Measurements from ENCODE around the gene GMPS. TPM values are rescaled to one million over a fixed set of nuclear protein-coding genes. Genes with fewer than 3 reads are reported as not detected.
A peak's percentile ranks its signal among the peaks of the same experiment; 100 is the strongest.

GMPS gene
- total and polyA plus RNA-seq, 9 of the 15 experiments (the other 6 are each of a cell fraction or from before 2014, with no cell fraction given): 73.7 to 282 (median 156) TPM

DNA sequence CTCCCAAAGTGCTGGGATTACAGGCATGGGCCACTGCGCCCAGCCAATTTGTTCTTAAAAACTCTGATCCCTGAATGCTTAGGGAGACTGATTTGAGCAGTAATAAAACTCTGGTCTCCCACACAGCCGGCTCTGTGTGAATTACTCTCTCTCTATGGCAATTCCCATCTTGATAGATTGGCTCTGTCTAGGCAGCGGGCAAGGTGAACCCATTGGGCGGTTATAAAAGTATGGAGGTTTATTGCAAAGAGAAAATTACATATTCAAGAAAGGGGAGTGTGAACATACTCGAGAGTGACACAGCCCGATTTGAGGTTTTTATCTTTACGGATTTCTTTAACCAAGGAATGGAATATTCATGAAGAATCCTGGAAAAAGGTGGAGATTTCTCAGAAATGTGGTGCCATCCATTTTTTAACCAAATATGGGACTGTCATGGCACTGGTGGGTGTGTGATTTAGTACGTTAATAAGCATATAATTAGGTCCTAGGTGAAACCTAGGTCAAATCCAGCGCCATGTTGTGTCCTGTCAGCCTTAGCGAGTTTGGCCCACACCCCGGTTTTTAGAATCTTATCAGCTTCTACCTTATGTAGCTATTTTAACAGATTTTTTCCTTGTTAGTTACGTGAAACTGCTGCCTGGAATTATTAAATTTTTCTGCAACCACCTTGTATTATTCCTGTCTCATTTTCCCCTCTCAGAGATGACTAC lies 7.2 kb upstream of the GMPS start (continued):
- TF ChIP-seq, protein P1, sequence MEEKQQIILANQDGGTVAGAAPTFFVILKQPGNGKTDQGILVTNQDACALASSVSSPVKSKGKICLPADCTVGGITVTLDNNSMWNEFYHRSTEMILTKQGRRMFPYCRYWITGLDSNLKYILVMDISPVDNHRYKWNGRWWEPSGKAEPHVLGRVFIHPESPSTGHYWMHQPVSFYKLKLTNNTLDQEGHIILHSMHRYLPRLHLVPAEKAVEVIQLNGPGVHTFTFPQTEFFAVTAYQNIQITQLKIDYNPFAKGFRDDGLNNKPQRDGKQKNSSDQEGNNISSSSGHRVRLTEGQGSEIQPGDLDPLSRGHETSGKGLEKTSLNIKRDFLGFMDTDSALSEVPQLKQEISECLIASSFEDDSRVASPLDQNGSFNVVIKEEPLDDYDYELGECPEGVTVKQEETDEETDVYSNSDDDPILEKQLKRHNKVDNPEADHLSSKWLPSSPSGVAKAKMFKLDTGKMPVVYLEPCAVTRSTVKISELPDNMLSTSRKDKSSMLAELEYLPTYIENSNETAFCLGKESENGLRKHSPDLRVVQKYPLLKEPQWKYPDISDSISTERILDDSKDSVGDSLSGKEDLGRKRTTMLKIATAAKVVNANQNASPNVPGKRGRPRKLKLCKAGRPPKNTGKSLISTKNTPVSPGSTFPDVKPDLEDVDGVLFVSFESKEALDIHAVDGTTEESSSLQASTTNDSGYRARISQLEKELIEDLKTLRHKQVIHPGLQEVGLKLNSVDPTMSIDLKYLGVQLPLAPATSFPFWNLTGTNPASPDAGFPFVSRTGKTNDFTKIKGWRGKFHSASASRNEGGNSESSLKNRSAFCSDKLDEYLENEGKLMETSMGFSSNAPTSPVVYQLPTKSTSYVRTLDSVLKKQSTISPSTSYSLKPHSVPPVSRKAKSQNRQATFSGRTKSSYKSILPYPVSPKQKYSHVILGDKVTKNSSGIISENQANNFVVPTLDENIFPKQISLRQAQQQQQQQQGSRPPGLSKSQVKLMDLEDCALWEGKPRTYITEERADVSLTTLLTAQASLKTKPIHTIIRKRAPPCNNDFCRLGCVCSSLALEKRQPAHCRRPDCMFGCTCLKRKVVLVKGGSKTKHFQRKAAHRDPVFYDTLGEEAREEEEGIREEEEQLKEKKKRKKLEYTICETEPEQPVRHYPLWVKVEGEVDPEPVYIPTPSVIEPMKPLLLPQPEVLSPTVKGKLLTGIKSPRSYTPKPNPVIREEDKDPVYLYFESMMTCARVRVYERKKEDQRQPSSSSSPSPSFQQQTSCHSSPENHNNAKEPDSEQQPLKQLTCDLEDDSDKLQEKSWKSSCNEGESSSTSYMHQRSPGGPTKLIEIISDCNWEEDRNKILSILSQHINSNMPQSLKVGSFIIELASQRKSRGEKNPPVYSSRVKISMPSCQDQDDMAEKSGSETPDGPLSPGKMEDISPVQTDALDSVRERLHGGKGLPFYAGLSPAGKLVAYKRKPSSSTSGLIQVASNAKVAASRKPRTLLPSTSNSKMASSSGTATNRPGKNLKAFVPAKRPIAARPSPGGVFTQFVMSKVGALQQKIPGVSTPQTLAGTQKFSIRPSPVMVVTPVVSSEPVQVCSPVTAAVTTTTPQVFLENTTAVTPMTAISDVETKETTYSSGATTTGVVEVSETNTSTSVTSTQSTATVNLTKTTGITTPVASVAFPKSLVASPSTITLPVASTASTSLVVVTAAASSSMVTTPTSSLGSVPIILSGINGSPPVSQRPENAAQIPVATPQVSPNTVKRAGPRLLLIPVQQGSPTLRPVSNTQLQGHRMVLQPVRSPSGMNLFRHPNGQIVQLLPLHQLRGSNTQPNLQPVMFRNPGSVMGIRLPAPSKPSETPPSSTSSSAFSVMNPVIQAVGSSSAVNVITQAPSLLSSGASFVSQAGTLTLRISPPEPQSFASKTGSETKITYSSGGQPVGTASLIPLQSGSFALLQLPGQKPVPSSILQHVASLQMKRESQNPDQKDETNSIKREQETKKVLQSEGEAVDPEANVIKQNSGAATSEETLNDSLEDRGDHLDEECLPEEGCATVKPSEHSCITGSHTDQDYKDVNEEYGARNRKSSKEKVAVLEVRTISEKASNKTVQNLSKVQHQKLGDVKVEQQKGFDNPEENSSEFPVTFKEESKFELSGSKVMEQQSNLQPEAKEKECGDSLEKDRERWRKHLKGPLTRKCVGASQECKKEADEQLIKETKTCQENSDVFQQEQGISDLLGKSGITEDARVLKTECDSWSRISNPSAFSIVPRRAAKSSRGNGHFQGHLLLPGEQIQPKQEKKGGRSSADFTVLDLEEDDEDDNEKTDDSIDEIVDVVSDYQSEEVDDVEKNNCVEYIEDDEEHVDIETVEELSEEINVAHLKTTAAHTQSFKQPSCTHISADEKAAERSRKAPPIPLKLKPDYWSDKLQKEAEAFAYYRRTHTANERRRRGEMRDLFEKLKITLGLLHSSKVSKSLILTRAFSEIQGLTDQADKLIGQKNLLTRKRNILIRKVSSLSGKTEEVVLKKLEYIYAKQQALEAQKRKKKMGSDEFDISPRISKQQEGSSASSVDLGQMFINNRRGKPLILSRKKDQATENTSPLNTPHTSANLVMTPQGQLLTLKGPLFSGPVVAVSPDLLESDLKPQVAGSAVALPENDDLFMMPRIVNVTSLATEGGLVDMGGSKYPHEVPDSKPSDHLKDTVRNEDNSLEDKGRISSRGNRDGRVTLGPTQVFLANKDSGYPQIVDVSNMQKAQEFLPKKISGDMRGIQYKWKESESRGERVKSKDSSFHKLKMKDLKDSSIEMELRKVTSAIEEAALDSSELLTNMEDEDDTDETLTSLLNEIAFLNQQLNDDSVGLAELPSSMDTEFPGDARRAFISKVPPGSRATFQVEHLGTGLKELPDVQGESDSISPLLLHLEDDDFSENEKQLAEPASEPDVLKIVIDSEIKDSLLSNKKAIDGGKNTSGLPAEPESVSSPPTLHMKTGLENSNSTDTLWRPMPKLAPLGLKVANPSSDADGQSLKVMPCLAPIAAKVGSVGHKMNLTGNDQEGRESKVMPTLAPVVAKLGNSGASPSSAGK (IDR thresholded peaks at IDR 0.05): no peak
- TF ChIP-seq, protein P2, sequence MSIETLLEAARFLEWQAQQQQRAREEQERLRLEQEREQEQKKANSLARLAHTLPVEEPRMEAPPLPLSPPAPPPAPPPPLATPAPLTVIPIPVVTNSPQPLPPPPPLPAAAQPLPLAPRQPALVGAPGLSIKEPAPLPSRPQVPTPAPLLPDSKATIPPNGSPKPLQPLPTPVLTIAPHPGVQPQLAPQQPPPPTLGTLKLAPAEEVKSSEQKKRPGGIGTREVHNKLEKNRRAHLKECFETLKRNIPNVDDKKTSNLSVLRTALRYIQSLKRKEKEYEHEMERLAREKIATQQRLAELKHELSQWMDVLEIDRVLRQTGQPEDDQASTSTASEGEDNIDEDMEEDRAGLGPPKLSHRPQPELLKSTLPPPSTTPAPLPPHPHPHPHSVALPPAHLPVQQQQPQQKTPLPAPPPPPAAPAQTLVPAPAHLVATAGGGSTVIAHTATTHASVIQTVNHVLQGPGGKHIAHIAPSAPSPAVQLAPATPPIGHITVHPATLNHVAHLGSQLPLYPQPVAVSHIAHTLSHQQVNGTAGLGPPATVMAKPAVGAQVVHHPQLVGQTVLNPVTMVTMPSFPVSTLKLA (conservative IDR thresholded peaks at IDR 0.05): peak in 1 of 2 experiments; percentile 35; a peak in 1 of 4 replicates
- TF ChIP-seq NFIX (CRISPR knock-in tag; IDR thresholded peaks at IDR 0.05; ENCODE audit: low read depth): no peak
- TF ChIP-seq ETS2 (tag; IDR thresholded peaks at IDR 0.05; ENCODE audit: borderline replicate concordance, poor library complexity, severe bottlenecking): no peak
- TF ChIP-seq MTA3 (IDR thresholded peaks at IDR 0.05; ENCODE audit: borderline replicate concordance): 0 out of 2 replicates have a peak, but pooled peaks have one; percentile 13
- peak; percentile 19; the same call in 1 of the 2 replicates for TF ChIP-seq C11orf30 (IDR thresholded peaks at IDR 0.05; ENCODE audit: low read depth)
- TF ChIP-seq NRF1 (conservative IDR thresholded peaks at IDR 0.05 in 1 of 2, IDR thresholded peaks at IDR 0.05 in 1 of 2): 0 out of 4 replicates have a peak, but pooled peaks of 1 of the 2 experiments have one; percentile 0
- TF ChIP-seq RCOR1 (IDR thresholded peaks at IDR 0.05; ENCODE audit: borderline replicate concordance in 1 of 2, low read depth in 2 of 2, low read length in 2 of 2): peak in 1 of 2 experiments; percentile 74; a peak in 2 of 4 replicates

Data from K562 (cell line).